Measurements from ENCODE around the gene CHCHD10. TPM values are rescaled to one million over a fixed set of nuclear protein-coding genes. Genes with fewer than 3 reads are reported as not detected.

Gene CHCHD10
- total and polyA plus RNA-seq, 2 of the 13 experiments (the other 11 are each of a cell fraction or from before 2014, with no cell fraction given): 37.0 to 62.8 TPM

GRCh38 chr22:23781511-23782183 is 13.9 kb upstream of the CHCHD10 start:
- intact Hi-C loops (cut with micrococcal nuclease; ENCODE audit: unreplicated experiment): no loop called here
- no peaks in the 10 kb centered on the region for H3K27me3 ChIP-seq (ENCODE audit: control insufficient read depth in 1 of 2, insufficient read depth in 2 of 2, low read length in 2 of 2)
- peaks cover 69% of the 10 kb centered on the region for H3K4me1 ChIP-seq (ENCODE audit: insufficient read depth, low read length)
- no peaks in the 10 kb centered on the region for H4K20me1 ChIP-seq (ENCODE audit: insufficient read depth, low read length)
- ChIA-PET POLR2A (interaction anchor here (0.8 to 1.3 kb wide), 2 partner anchors 9 to 11 kb away, joined by 3 to 4 read pairs; partner anchors contain the start of gene MMP11), CTCF (ENCODE audit: low intra/inter-chr PET ratio, low total read pairs) (no interaction called here)
- H3K4me2 ChIP-seq (ENCODE audit: low read depth, low read length): no peak overlapping the region
- no peak overlapping the region for H2AFZ ChIP-seq (ENCODE audit: low read length)
- H3K79me2 ChIP-seq (ENCODE audit: insufficient read depth, low read length): no peaks in the 10 kb centered on the region
- no peaks in the 10 kb centered on the region for H3K36me3 ChIP-seq (replicated peaks in 1 of 2; ENCODE audit: control insufficient read depth in 1 of 2, insufficient read depth in 2 of 2, low read length in 2 of 2)
- no peak for DNase-seq (ENCODE audit: low spot score)
- in situ Hi-C loops (cut with HindIII; ENCODE audit: extremely low pct_ligation_motif_present, low pct_unique_long_range_greater_than_20kb): loop anchor here (5.0 kb wide), 1 partner anchor 66 kb away; no protein-coding TSS in a partner anchor
- TF ChIP-seq FOSL2 (CRISPR knock-in tag; IDR thresholded peaks at IDR 0.05) (peak; percentile 68), MAFK (conservative IDR thresholded peaks at IDR 0.05 in 1 of 2, IDR thresholded peaks at IDR 0.05 in 1 of 2; ENCODE audit: low read length in 2 of 2) (peak in 1 of 2 experiments; percentile 13; a peak in 2 of 4 replicates), ZNF687 (CRISPR knock-in tag; IDR thresholded peaks at IDR 0.05) (peak; percentile 61), PAF1 (CRISPR knock-in tag; IDR thresholded peaks at IDR 0.05) (no peak)
- H3K9me3 ChIP-seq (ENCODE audit: low read length): no peaks in the 10 kb centered on the region
- ATAC-seq: peak; percentile 7; the same call in 1 of the 3 replicates
- FAIRE-seq: no peak
- H3K9ac ChIP-seq (ENCODE audit: insufficient read depth, low read depth, low read length): no peak overlapping the region
- no peak overlapping the region for H3K4me3 ChIP-seq (replicated peaks in 1 of 3; ENCODE audit: insufficient read depth in 1 of 3, low read depth in 2 of 3, low read length in 3 of 3)
- 49% methylated on average over 10 of the region's 14 CpGs for WGBS (ENCODE audit: low lambda C conversion rate)
- BruUV-seq (replicated peaks): no TSS peak
- H3K27ac ChIP-seq (ENCODE audit: extremely low read length, insufficient read depth, low read length): no peak overlapping the region
